AG04450 (cell line): ENCODE results near the gene RAB3GAP1. TPM values are rescaled to one million over a fixed set of nuclear protein-coding genes. Genes with fewer than 3 reads are reported as not detected.

Experiments
- CTCF ChIA-PET: fragments of 300-600, 350-600 bp; formaldehyde crosslinking; extraction: SDS; loops from one replicate; lab custom pipeline; 2022; ENCODE audit warnings: antibody characterized with exemption, inconsistent platforms; lab: Charles Lee
- POLR2A ChIA-PET: fragments of 350-600 bp; formaldehyde crosslinking; extraction: SDS; loops from one replicate; lab custom pipeline; 2021; ENCODE audit warnings: antibody characterized with exemption, inconsistent platforms; lab: Yijun Ruan, JAX
- DNase-seq: peaks from one replicate; pipeline ENCODE4 v3.0.0-alpha.2; 2011; ENCODE audit warnings: low read depth, low spot score
- H3K27ac ChIP-seq: one replicate; pipeline ENCODE4 v1.5.1; 2012; ENCODE audit warnings: low read depth, low read length, control low read depth
- H3K27me3 ChIP-seq: one replicate; pipeline ENCODE4 v1.6.0; 2012; ENCODE audit warnings: low read length; ENCODE audit not compliant: control insufficient read depth, insufficient read depth
- H3K4me3 ChIP-seq: 2 replicates; pipeline ENCODE4 v1.5.1; 2011; ENCODE audit warnings: mild to moderate bottlenecking, low read depth, low read length, control low read depth
- H3K9me3 ChIP-seq: 2 replicates; pipeline ENCODE4 v1.5.1; 2012; ENCODE audit warnings: low read length; ENCODE audit not compliant: control insufficient read depth, insufficient read depth
- CTCF ChIP-seq: IDR thresholded peaks from 2 replicates; pipeline ENCODE4 v1.5.1; 2011; ENCODE audit warnings: low read depth, low read length, control low read depth, inconsistent platforms
- polyA plus RNA-seq: library from polyadenylated mRNA; depleted of rRNA; stranded (reverse); fragments of >200 nt; gene quantifications from 2 replicates; pipeline ENCODE4 v1.2.3, GENCODE V29; 2011

Gene RAB3GAP1
- polyA plus RNA-seq, 1 experiment: 47.5 TPM

- Histone ChIP-seq H3K9me3 (no peaks in the 10 kb centered on the region), H3K27me3 (no peaks in the 10 kb centered on the region), H3K4me3 (no peak overlapping the region), H3K27ac (no peak overlapping the region)
- TF ChIP-seq CTCF: no peak
- no peak for DNase-seq
- POLR2A ChIA-PET: no interaction called here
- CTCF ChIA-PET: no interaction called here
These were observed 118.0 kb downstream of the RAB3GAP1 start for GRCh38 chr2:135169900-135170753.

- Histone ChIP-seq H3K27me3 (no peaks in the 10 kb centered on the region), H3K4me3 (no peak overlapping the region), H3K9me3 (no peaks in the 10 kb centered on the region), H3K27ac (no peak overlapping the region)
- ChIA-PET CTCF (no interaction called here), POLR2A (no interaction called here)
- no peak for TF ChIP-seq CTCF
- DNase-seq: no peak
These were observed 122.1 kb downstream of the RAB3GAP1 start for GRCh38 chr2:135174049-135174809.

- Histone ChIP-seq H3K9me3 (no peaks in the 10 kb centered on the region), H3K4me3 (no peak overlapping the region), H3K27ac (no peak overlapping the region), H3K27me3 (no peaks in the 10 kb centered on the region)
- DNase-seq: no peak
- CTCF ChIA-PET: no interaction called here
- no peak for TF ChIP-seq CTCF
- POLR2A ChIA-PET: no interaction called here
These were observed 122.7 kb downstream of the RAB3GAP1 start for GRCh38 chr2:135174810-135175093.

- no peak overlapping the region for H3K27ac ChIP-seq
- no peaks in the 10 kb centered on the region for H3K9me3 ChIP-seq
- DNase-seq: no peak
- no peak for TF ChIP-seq CTCF
- ChIA-PET POLR2A (no interaction called here), CTCF (no interaction called here)
- no peaks in the 10 kb centered on the region for H3K27me3 ChIP-seq
- H3K4me3 ChIP-seq: no peak overlapping the region
These were observed 123.1 kb downstream of the RAB3GAP1 start for GRCh38 chr2:135175177-135175576.

GRCh38 chr2:135179689-135180088 is 127.6 kb downstream of the RAB3GAP1 start:
- no peak for TF ChIP-seq CTCF
- H3K9me3 ChIP-seq: no peaks in the 10 kb centered on the region
- no peak overlapping the region for H3K27ac ChIP-seq
- H3K4me3 ChIP-seq: no peak overlapping the region
- ChIA-PET POLR2A (no interaction called here), CTCF (interaction anchor here (1.4 kb wide), 1 partner anchor 176 kb away, joined by 5 read pairs; no protein-coding TSS in a partner anchor)
- no peak for DNase-seq
- no peaks in the 10 kb centered on the region for H3K27me3 ChIP-seq
